HepG2 (cell line): Measurements from ENCODE around the gene IRF1. TPM values are rescaled to one million over a fixed set of nuclear protein-coding genes. Genes with fewer than 3 reads are reported as not detected.

ENCODE experiments used
- EEA1 ChIP-seq: sonication (generic); formaldehyde crosslinking; IDR thresholded peaks from 2 replicates; pipeline ENCODE4 v1.5.1; 2020; ENCODE audit warnings: mild to moderate bottlenecking, missing genetic modification reagents, borderline replicate concordance
- ETV6 ChIP-seq: sonication (generic); formaldehyde crosslinking; conservative IDR thresholded peaks from 2 replicates; pipeline ENCODE4 v1.4.0; 2020; ENCODE audit warnings: missing genetic modification reagents
- JARID2 ChIP-seq: sonication (generic); formaldehyde crosslinking; IDR thresholded peaks from 2 replicates; pipeline ENCODE4 v1.8.1; 2023; ENCODE audit warnings: missing genetic modification reagents, inconsistent platforms; ENCODE audit not compliant: insufficient replicate concordance
- MED1 ChIP-seq: sonication (generic); formaldehyde crosslinking; IDR thresholded peaks from 2 replicates; pipeline ENCODE4 v1.4.0; 2020; ENCODE audit warnings: missing genetic modification reagents
- NR2C2 ChIP-seq: sonication (generic); formaldehyde crosslinking; IDR thresholded peaks from 2 replicates; pipeline ENCODE4 v1.4.0; 2020; ENCODE audit warnings: missing genetic modification reagents, mild to moderate bottlenecking, moderate library complexity, borderline replicate concordance
- NR2F6 ChIP-seq, 2 experiments: IDR thresholded peaks; 2 replicates each; pipeline ENCODE4 v1.6.1; 2016; ENCODE audit warnings: antibody characterized with exemption in 1 of 2, mild to moderate bottlenecking in 1 of 2
- PHF21A ChIP-seq: sonication (generic); formaldehyde crosslinking; IDR thresholded peaks from 2 replicates; pipeline ENCODE4 v1.5.0; 2020; ENCODE audit warnings: mild to moderate bottlenecking, missing genetic modification reagents
- SAP130 ChIP-seq: IDR thresholded peaks from 2 replicates; pipeline ENCODE4 v1.6.1; 2016; ENCODE audit warnings: low read depth
- SNRNP70 ChIP-seq: fragments of 200-400 bp; formaldehyde crosslinking; IDR thresholded peaks from 2 replicates; pipeline ENCODE4 v1.6.1; 2017; ENCODE audit warnings: mild to moderate bottlenecking, low read depth, low read length, moderate library complexity
- THYN1 ChIP-seq: sonication (generic); formaldehyde crosslinking; IDR thresholded peaks from 2 replicates; pipeline ENCODE4 v1.8.1; 2023; ENCODE audit warnings: low read depth, mild to moderate bottlenecking, moderate library complexity, missing genetic modification reagents, borderline replicate concordance
- ZBED4 ChIP-seq: sonication (generic); formaldehyde crosslinking; IDR thresholded peaks from 2 replicates; pipeline ENCODE4 v1.4.0; 2020; ENCODE audit warnings: missing genetic modification reagents, borderline replicate concordance
- ZNF619 ChIP-seq: sonication (generic); formaldehyde crosslinking; IDR thresholded peaks from 2 replicates; pipeline ENCODE4 v1.4.0; 2020; ENCODE audit warnings: mild to moderate bottlenecking, missing genetic modification reagents
- ZNF816 ChIP-seq: sonication (generic); formaldehyde crosslinking; IDR thresholded peaks from 2 replicates; pipeline ENCODE4 v1.8.0; 2022; ENCODE audit warnings: missing genetic modification reagents, mild to moderate bottlenecking, borderline replicate concordance
- polyA plus RNA-seq, 8 experiments: library from polyadenylated mRNA; depleted of rRNA in 3 of 8; stranded (reverse) in 7 of 8; unstranded in 1 of 8; fragments of >200 nt; fragmentation: Illumina TruSeq in 4 of 8; extraction: Trizol in 4 of 8; gene quantifications; 2 replicates each; pipeline versions ENCODE4 v1.2.1 to v1.2.3, GENCODE V29; 2011 to 2016; ENCODE audit warnings: low read depth in 4 of 8, missing spikeins in 1 of 8, mixed read lengths in 1 of 8; ENCODE audit not compliant: insufficient read depth in 1 of 8
- total RNA-seq, 5 experiments: library from RNA; depleted of rRNA; stranded (reverse); fragments of >200 nt; fragmentation: Illumina TruSeq; extraction: Trizol; gene quantifications; 2 replicates each; pipeline ENCODE4 v1.2.3, GENCODE V29; 2016; ENCODE audit warnings: low read depth in 1 of 5
- TF ChIP-seq, protein P1 (sequence below): sonication (generic); formaldehyde crosslinking; IDR thresholded peaks from 2 replicates; pipeline ENCODE4 v1.5.0; 2020; ENCODE audit warnings: mild to moderate bottlenecking, missing genetic modification reagents, borderline replicate concordance
- TF ChIP-seq, protein P2 (sequence below), 2 experiments: sonication (generic) in 1 of 2; formaldehyde crosslinking in 1 of 2; IDR thresholded peaks; 2 replicates each; pipeline versions ENCODE4 v1.4.0 to v1.6.1; 2018 to 2020; ENCODE audit warnings: missing genetic modification reagents in 2 of 2, borderline replicate concordance in 1 of 2, low read depth in 1 of 2, mild to moderate bottlenecking in 1 of 2, missing biosample characterization in 1 of 2
- TF ChIP-seq, protein P3 (sequence below): sonication (generic); formaldehyde crosslinking; IDR thresholded peaks from 2 replicates; pipeline ENCODE4 v1.4.0; 2020; ENCODE audit warnings: mild to moderate bottlenecking, missing genetic modification reagents
- TF ChIP-seq, protein P4 (sequence below): sonication (generic); formaldehyde crosslinking; IDR thresholded peaks from 2 replicates; pipeline ENCODE4 v1.5.0; 2020; ENCODE audit warnings: mild to moderate bottlenecking, missing genetic modification reagents

The IRF1 gene
- total and polyA plus RNA-seq, 2 of the 13 experiments (the other 11 are each of a cell fraction or from before 2014, with no cell fraction given), result 4.1 to 8.8 TPM

GRCh38 chr5:132466433-132467286 lies 23.9 kb downstream of the IRF1 start (continued):
- TF ChIP-seq, protein P1, sequence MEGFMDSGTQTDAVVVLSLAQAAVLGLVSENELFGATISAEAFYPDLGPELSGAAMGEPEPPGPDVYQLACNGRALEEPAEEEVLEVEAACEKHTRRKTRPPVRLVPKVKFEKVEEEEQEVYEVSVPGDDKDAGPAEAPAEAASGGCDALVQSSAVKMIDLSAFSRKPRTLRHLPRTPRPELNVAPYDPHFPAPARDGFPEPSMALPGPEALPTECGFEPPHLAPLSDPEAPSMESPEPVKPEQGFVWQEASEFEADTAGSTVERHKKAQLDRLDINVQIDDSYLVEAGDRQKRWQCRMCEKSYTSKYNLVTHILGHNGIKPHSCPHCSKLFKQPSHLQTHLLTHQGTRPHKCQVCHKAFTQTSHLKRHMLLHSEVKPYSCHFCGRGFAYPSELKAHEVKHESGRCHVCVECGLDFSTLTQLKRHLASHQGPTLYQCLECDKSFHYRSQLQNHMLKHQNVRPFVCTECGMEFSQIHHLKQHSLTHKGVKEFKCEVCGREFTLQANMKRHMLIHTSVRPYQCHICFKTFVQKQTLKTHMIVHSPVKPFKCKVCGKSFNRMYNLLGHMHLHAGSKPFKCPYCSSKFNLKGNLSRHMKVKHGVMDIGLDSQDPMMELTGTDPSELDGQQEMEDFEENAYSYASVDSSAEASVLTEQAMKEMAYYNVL (CRISPR knock-in tag), result no peak
- TF ChIP-seq NR2C2 (CRISPR knock-in tag) (peak; percentile 37; the same call in 1 of the 2 replicates), JARID2 (CRISPR knock-in tag) (no peak), PHF21A (CRISPR knock-in tag) (no peak), EEA1 (CRISPR knock-in tag) (no peak), THYN1 (CRISPR knock-in tag) (no peak), ZNF816 (no peak), NR2F6 (IDR thresholded peaks at IDR 0.05) (peak; percentile 40), NR2F6 (CRISPR knock-in tag; IDR thresholded peaks at IDR 0.05) (0 out of 2 replicates have a peak, but pooled peaks have one; percentile 45), SNRNP70 (no peak), MED1 (CRISPR knock-in tag) (no peak), SAP130 (CRISPR knock-in tag) (peak; percentile 15; the same call in 1 of the 2 replicates), ETV6 (CRISPR knock-in tag) (no peak), ZNF619 (CRISPR knock-in tag) (no peak), ZBED4 (no peak)
- TF ChIP-seq, protein P2, sequence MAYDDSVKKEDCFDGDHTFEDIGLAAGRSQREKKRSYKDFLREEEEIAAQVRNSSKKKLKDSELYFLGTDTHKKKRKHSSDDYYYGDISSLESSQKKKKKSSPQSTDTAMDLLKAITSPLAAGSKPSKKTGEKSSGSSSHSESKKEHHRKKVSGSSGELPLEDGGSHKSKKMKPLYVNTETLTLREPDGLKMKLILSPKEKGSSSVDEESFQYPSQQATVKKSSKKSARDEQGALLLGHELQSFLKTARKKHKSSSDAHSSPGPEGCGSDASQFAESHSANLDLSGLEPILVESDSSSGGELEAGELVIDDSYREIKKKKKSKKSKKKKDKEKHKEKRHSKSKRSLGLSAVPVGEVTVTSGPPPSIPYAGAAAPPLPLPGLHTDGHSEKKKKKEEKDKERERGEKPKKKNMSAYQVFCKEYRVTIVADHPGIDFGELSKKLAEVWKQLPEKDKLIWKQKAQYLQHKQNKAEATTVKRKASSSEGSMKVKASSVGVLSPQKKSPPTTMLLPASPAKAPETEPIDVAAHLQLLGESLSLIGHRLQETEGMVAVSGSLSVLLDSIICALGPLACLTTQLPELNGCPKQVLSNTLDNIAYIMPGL (CRISPR knock-in tag; IDR thresholded peaks at IDR 0.05; ENCODE audit: borderline replicate concordance in 1 of 2, low read depth in 1 of 2), result 0 out of 4 replicates have a peak, but pooled peaks of 1 of the 2 experiments have one; percentile 30
- TF ChIP-seq, protein P3, sequence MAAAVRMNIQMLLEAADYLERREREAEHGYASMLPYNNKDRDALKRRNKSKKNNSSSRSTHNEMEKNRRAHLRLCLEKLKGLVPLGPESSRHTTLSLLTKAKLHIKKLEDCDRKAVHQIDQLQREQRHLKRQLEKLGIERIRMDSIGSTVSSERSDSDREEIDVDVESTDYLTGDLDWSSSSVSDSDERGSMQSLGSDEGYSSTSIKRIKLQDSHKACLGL (CRISPR knock-in tag), result no peak
- TF ChIP-seq, protein P4, sequence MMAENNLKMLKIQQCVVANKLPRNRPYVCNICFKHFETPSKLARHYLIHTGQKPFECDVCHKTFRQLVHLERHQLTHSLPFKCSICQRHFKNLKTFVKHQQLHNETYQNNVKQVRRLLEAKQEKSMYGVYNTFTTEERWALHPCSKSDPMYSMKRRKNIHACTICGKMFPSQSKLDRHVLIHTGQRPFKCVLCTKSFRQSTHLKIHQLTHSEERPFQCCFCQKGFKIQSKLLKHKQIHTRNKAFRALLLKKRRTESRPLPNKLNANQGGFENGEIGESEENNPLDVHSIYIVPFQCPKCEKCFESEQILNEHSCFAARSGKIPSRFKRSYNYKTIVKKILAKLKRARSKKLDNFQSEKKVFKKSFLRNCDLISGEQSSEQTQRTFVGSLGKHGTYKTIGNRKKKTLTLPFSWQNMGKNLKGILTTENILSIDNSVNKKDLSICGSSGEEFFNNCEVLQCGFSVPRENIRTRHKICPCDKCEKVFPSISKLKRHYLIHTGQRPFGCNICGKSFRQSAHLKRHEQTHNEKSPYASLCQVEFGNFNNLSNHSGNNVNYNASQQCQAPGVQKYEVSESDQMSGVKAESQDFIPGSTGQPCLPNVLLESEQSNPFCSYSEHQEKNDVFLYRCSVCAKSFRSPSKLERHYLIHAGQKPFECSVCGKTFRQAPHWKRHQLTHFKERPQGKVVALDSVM (CRISPR knock-in tag), result peak; percentile 95
